ENCODE data around the gene SESTD1. TPM values are rescaled to one million over a fixed set of nuclear protein-coding genes. Genes with fewer than 3 reads are reported as not detected.

Gene SESTD1
- total and polyA plus RNA-seq, 2 of the 13 experiments (the other 11 are each of a cell fraction or from before 2014, with no cell fraction given): 74.4 to 101 TPM

GRCh38 chr2:179264368-179265081, at the start of gene SESTD1 (continued):
- TF ChIP-seq, protein P1, sequence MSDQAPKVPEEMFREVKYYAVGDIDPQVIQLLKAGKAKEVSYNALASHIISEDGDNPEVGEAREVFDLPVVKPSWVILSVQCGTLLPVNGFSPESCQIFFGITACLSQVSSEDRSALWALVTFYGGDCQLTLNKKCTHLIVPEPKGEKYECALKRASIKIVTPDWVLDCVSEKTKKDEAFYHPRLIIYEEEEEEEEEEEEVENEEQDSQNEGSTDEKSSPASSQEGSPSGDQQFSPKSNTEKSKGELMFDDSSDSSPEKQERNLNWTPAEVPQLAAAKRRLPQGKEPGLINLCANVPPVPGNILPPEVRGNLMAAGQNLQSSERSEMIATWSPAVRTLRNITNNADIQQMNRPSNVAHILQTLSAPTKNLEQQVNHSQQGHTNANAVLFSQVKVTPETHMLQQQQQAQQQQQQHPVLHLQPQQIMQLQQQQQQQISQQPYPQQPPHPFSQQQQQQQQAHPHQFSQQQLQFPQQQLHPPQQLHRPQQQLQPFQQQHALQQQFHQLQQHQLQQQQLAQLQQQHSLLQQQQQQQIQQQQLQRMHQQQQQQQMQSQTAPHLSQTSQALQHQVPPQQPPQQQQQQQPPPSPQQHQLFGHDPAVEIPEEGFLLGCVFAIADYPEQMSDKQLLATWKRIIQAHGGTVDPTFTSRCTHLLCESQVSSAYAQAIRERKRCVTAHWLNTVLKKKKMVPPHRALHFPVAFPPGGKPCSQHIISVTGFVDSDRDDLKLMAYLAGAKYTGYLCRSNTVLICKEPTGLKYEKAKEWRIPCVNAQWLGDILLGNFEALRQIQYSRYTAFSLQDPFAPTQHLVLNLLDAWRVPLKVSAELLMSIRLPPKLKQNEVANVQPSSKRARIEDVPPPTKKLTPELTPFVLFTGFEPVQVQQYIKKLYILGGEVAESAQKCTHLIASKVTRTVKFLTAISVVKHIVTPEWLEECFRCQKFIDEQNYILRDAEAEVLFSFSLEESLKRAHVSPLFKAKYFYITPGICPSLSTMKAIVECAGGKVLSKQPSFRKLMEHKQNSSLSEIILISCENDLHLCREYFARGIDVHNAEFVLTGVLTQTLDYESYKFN (CRISPR knock-in tag; conservative IDR thresholded peaks at IDR 0.05): peak; percentile 47
- peak; percentile 69 for TF ChIP-seq HOXA3 (CRISPR knock-in tag; IDR thresholded peaks at IDR 0.05)
- TF ChIP-seq RBFOX2 (IDR thresholded peaks at IDR 0.05; ENCODE audit: low read depth, low read length): peak; percentile 86
- peak; percentile 47 for TF ChIP-seq XRCC5 (optimal IDR thresholded peaks at IDR 0.05; ENCODE audit: low read length)
- TF ChIP-seq, protein P2, sequence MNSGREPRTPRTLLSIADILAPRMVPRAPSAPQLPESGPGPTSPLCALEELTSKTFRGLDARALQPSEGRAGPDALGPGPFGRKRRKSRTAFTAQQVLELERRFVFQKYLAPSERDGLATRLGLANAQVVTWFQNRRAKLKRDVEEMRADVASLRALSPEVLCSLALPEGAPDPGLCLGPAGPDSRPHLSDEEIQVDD (CRISPR knock-in tag; IDR thresholded peaks at IDR 0.05; ENCODE audit: borderline replicate concordance): no peak
- TF ChIP-seq, protein P3, sequence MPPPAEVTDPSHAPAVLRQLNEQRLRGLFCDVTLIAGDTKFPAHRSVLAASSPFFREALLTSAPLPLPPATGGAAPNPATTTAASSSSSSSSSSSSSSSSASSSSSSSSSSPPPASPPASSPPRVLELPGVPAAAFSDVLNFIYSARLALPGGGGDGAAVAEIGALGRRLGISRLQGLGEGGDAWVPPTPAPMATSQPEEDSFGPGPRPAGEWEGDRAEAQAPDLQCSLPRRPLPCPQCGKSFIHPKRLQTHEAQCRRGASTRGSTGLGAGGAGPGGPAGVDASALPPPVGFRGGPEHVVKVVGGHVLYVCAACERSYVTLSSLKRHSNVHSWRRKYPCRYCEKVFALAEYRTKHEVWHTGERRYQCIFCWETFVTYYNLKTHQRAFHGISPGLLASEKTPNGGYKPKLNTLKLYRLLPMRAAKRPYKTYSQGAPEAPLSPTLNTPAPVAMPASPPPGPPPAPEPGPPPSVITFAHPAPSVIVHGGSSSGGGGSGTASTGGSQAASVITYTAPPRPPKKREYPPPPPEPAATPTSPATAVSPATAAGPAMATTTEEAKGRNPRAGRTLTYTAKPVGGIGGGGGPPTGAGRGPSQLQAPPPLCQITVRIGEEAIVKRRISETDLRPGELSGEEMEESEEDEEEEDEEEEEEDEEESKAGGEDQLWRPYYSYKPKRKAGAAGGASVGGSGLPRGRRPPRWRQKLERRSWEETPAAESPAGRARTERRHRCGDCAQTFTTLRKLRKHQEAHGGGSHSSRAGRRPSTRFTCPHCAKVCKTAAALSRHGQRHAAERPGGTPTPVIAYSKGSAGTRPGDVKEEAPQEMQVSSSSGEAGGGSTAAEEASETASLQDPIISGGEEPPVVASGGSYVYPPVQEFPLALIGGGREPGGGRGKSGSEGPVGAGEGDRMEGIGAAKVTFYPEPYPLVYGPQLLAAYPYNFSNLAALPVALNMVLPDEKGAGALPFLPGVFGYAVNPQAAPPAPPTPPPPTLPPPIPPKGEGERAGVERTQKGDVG (CRISPR knock-in tag; IDR thresholded peaks at IDR 0.05; ENCODE audit: borderline replicate concordance): 0 out of 2 replicates have a peak, but pooled peaks have one; percentile 51
- TF ChIP-seq TFDP2 (CRISPR knock-in tag; IDR thresholded peaks at IDR 0.05): peak; percentile 73
- peak; percentile 24; the same call in 1 of the 2 replicates for TF ChIP-seq HOXA5 (CRISPR knock-in tag; IDR thresholded peaks at IDR 0.05)
- no peak for TF ChIP-seq ZNF280D (CRISPR knock-in tag; IDR thresholded peaks at IDR 0.05)
- peak; percentile 37; the same call in 1 of the 2 replicates for TF ChIP-seq ZNF790 (CRISPR knock-in tag; IDR thresholded peaks at IDR 0.05; ENCODE audit: borderline replicate concordance)
- TF ChIP-seq MEIS1 (CRISPR knock-in tag; IDR thresholded peaks at IDR 0.05; ENCODE audit: borderline replicate concordance): 0 out of 2 replicates have a peak, but pooled peaks have one; percentile 51

Data from HepG2 (cell line).